ENCODE data around the gene SPHKAP.
A peak's percentile ranks its signal among the peaks of the same experiment; 100 is the strongest.

SPHKAP gene

DNA sequence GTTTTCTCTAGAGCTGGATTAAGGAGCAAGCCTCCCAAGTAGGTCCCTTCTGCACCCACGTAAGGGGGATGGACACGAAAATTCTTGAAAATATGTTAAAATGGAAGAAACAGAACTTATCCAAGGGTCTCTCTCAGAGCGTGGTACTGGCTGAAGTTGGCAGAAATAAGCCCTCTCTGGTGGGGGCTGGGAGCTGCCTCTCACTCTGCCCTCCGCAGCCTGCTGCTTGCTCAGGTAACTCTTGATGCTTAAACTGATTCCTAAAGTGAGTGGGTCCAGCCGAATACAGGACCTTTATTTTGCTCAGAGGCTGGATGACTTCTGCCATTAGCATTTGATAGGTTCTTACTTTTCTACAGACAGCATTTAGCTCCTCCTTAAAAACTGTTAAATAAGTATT lies 78.1 kb downstream of the SPHKAP start:
- DNase-seq (ENCODE audit: low read depth, low spot score), result no peak

DNA sequence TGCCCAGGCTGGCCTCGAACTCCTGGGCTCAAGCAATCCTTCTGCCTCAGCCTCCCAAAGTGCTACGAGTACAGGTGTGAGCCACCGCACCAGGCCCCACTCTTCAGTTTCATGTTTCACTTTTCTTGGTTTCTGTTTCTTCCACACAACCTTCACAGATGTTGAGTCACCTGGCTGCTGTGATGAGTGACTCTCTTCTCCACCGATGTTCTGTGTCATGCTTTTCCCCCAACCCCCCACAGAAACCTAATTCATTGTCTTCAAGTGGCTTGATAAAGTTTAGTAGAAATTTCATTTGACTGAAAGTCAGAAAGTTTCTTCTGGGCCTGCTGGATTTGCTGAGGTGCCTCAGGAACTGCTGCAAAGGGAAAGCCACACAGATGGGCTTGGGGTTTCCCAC lies 78.5 kb downstream of the SPHKAP start:
- no peak for DNase-seq (ENCODE audit: low read depth, low spot score)

DNA sequence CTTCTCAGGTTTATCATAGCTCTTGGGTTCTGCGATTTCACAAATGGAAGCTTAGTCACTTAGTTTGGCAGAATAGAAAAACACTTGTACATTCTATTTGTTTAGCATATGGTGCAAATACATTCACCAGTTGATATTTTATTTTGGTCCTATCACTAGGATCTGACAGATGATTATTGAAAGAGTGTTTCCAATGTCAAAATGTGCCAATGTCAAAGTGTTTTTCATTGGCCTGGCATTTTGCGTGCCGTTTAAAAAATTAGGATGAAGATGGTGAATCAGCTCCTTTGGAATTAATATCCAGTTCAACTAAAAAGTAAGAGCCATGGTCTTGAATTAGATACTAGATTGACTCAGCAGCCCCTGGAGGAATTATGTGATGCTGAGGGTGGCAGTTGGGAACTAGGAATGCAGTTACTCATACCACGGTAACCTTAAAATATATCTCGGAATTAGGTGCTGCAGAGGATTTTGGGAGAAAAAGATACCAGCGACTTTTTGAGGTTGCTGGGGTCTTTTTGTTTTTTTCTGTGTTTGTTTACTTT lies 87.0 kb downstream of the SPHKAP start:
- DNase-seq (ENCODE audit: low read depth, low spot score), result no peak

DNA sequence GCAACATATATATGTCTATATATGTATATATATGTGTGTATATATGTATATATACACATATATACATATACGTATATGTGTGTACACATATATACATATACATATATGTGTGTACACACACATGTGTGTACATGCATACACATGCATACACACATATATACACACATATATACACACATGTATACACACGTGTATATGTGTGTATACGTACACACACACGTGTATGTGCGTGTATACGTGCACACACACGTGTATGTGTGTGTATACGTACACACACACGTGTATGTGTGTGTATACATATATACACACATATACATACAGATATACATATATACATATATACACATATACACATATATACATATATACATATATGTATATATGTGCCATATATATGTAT lies 89.4 kb downstream of the SPHKAP start:
- no peak for DNase-seq (ENCODE audit: low read depth, low spot score)

DNA sequence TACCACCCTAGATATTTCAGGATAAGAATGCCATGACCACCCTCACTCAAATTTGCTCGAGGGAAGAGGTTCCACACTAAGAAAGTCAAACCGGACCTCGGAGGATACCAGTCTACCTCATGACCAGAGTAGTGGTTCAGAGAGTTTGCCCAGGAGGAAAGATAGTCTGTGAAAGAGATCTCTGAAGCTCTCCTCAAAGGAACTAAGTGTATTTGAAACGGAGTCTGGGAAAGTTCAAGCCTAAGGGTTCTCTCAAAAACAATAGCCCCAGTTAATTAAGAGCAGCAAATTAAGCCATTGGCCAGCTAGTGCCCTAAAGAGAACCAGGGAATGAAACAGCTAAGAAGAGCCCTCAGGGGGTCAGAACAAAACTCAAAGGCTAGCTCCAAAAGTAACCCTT lies 94.9 kb downstream of the SPHKAP start:
- peak; percentile 27 for DNase-seq (ENCODE audit: low read depth, low spot score)

DNA sequence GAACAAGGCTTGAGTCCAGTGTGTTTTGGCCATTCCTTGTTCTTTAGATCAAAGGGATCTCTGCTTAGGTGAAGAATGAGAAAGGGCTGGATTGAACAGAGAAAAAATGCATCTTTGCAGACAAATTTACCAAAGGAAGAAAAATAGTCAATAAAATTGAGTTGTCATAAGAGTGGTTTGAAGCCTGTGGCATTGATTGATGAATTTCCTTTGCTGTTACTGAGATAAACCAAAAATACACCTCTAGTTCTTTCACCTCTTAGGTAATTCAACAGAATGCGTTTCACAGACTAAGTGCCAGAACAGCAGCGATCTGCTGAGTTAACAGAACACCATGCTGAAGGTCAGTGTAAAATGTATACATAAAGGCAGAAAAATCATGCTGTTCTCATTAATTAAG lies 96.8 kb downstream of the SPHKAP start:
- no peak for DNase-seq (ENCODE audit: low read depth, low spot score)

DNA sequence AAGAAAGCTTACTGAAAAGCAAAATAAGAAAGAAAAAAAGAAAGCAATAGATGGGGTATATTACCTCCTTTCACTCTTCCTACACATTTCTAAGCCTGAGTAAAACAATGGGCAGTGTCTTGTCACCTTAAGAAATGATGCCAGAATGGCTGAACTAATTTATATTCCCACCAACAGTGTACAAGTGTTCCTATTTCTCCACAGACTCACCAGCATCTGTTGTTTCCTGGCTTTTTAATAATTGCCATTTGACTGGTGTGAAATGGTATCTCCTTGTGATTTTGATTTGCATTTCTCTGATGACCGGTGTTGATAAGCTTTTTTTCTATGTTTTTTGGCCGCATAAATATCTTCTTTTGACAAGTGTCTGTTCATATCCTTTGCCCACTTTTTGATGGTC lies 98.4 kb downstream of the SPHKAP start:
- no peak for DNase-seq (ENCODE audit: low read depth, low spot score)

DNA sequence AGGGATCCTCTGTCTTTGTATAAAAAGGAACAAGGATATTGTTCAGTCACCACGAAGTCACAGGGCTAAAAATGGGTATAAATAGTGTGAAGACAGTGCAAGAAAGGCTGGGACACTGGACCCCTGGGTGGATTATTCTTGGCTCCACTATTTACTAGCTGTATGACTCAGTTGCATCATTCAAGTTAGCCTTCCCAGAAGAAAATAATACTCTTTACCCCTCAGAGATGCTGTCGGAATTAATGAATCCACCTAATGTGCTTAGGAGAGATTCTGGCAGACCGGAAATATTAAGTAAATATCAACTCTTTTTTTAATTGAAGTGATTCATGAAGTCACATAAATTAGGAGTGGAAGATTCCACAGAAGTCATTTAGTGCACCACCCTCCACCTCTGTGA lies 98.9 kb downstream of the SPHKAP start:
- DNase-seq (ENCODE audit: low read depth, low spot score), result no peak

DNA sequence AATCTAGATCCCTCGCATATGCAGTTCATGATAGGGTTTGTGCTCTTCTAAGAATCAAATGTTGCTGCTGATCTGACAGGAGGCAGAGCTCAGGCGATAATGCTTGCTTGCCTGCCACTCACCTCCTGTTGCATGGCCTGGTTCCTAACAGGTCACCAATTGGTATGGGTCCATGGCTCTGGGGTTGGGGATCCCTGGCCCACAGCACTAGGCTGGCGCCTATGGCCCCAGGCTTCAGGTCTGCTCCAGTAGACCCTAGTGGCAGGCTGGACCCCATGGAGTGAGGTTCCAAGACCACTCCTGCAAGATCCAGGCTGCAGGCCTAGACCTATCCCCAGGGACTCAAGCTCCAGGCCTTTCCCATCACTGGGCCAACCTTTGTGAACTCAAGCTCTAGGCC lies 102.3 kb downstream of the SPHKAP start:
- DNase-seq (ENCODE audit: low read depth, low spot score), result no peak

DNA sequence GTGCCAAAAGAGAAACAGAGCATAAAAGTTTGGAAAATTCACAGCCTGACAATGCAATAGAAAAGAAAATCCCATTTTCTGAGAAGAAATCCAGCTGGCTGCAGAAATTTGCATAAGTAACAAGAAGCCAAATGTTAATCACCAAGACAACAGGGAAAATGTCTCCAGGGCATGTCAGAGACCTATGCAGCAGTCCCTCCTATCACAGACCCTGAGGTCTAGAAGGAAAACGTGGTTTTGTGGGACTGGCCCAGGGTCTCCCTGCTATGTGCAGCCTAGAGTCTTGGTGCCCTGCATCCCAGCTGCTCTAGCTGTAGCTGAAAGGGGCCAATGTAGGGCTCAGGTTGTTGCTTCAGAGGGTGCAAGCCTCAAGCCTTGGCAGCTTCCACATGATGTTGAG lies 104.8 kb downstream of the SPHKAP start:
- DNase-seq (ENCODE audit: low read depth, low spot score), result peak; percentile 7

DNA sequence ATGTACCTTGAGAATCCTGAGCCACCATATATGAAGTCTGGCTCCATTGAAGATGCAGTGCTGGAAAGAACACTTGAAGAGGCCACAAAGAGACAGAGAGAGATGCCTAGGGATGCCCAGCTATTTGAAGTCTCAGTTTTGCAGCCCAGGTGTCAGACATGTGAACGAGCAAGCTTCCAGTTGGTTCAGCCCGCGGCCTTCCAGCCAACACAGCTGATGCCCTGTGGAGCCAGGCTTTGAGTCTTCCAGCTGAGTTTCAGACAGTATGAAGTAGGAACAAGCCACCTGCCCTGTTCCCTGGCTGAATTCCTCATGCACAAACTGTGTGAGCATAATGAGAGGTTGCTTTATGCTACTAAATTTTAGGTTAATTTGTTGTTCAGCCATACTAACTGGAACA lies 108.8 kb downstream of the SPHKAP start:
- DNase-seq (ENCODE audit: low read depth, low spot score), result no peak

DNA sequence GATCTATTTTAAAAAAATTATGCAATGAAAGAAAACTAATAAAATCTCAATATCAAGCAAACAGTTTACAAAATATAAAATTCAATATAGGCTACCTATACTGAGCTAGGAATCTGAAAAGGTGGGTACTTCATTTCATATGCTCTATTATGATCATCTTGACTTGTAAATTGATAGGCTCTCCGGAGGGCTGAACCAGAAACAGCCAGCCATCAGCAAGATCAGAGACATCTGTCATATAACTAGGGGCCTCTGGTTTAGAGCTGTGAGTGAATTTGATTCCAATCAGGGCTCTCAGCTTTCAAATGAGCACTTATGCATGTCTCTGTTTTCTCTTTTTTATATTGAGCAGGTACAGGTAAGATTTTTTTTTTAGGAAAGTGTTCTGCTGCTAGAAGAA lies 114.2 kb downstream of the SPHKAP start:
- no peak for DNase-seq (ENCODE audit: low read depth, low spot score)

DNA sequence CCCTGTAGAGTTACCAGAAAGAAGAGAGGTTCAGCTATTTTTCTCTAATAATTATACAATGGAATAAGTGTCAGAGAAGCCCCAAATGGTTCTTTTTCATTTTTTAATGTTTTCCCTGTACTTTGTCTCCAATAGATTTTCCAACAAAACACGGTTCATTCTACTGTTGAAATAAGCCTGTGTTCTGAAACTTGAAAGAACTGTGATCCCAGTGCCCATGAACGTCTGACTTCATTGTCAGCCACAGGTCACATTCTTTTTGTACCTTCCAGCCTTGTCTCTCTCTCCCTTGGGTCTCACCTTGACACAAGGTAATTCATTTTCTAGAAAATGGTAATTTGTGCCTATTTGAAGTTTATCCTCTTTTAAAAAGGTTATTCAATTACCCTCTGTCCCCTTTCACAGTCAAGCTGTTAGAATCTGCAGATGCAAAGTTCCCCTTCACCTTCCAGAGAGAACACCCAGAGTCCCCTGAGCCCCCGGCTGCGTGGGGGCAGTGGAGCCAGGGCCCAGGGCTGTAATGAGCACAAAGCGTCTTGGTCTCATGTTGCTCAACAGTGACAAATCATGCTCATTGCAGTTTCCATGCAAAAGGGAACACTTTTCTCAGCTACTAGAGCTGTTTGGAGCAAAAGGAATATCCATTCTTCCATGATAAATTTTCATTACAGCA lies 115.2 kb downstream of the SPHKAP start:
- DNase-seq (ENCODE audit: low read depth, low spot score), result no peak

DNA sequence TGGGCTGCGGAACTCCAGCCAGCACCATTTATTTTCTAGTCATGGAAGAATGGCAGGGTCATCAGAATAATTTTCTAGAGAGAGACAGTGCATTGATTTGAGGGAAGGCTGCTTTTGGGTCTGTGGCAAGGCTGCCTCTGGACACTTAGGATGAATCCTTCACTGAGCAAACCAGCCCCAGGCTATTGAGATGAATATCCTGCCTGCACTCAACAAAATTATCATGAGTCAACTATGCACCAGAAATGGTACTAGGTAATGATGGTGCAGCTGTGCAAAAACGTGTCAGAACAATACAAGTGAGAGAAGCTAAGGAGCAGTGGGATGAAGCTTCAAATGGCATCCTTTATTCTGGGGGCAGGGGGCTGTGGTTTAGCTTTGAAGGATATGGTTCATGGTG lies 115.8 kb downstream of the SPHKAP start:
- DNase-seq (ENCODE audit: low read depth, low spot score), result no peak

DNA sequence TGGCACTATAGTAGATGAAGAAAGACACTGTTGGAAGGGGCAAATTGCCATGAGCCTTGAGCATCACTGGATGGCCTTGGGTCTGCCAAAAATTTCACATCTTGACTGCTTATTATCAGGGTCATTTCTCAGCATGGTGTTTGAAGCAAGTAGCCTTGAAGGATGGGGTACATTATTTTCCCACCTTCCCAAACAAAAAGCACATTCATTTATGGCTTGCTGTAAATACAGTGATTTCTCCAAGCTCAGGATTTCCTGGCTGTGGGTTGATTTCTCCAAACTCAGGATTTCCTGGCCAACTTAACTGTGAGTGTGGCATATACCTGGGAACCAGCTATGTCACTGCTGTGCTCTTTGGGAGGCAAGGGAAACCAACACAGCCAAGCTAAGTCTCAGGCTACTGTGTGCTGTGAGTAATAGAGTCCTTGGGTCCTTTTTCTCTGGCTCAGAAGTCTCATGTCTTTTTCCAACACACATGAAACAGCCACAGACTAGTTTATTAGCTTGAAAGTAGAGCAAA lies 116.6 kb downstream of the SPHKAP start:
- DNase-seq (ENCODE audit: low read depth, low spot score), result no peak

DNA sequence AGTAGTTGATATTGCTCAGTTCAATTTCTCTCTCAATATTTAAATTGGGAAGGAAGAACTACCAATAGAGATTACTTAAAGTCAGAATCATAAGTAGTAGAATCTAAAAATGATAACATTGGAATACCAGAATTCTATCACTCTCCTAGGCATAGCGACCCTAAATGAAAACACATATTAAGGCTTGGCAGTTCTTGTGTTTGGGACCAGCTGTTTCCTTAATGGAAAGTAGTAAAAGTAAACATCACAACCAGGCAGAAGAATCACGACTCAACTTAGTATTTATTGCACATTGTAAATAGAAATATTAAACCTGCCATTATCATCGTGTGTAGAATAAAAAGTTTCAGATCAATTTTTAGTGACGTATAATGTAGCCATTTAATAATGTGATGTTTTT lies 117.5 kb downstream of the SPHKAP start:
- no peak for DNase-seq (ENCODE audit: low read depth, low spot score)

DNA sequence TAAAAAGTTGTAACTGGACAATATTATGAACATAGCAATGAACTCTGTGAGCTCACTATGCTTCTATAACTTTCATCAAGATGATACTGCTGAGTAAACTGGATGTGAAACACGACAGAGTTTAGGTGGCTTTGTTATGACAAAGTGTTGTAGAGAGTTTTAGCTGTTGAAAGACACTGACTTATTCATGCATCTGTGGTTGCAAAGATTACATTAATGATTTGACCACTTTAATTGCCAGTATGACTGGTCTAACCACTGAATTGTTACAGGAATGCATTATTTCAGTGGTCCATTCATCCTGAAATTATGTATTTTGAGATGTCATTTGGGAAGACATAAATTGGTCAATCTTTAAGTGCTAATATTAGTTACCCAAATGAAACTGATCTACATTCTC lies 117.9 kb downstream of the SPHKAP start:
- no peak for DNase-seq (ENCODE audit: low read depth, low spot score)

DNA sequence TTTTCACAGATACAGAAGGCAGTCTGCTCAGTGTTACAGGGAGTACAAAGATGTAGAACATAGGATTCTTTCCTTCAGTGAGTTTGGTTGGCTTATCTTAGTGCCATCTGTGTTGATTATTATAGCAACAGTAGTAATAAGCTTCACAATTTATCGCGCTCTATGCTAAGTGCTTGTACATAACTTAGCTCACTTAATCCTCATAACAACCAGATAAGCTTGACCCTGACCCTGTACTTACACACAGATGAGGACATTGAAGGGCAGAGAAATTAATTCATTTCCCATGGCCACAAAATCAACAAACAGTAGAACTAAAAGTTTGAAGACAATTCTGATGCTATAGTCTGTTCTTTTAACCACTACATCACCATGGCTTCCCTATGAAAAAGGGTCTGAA lies 121.8 kb downstream of the SPHKAP start:
- no peak for DNase-seq (ENCODE audit: low read depth, low spot score)

DNA sequence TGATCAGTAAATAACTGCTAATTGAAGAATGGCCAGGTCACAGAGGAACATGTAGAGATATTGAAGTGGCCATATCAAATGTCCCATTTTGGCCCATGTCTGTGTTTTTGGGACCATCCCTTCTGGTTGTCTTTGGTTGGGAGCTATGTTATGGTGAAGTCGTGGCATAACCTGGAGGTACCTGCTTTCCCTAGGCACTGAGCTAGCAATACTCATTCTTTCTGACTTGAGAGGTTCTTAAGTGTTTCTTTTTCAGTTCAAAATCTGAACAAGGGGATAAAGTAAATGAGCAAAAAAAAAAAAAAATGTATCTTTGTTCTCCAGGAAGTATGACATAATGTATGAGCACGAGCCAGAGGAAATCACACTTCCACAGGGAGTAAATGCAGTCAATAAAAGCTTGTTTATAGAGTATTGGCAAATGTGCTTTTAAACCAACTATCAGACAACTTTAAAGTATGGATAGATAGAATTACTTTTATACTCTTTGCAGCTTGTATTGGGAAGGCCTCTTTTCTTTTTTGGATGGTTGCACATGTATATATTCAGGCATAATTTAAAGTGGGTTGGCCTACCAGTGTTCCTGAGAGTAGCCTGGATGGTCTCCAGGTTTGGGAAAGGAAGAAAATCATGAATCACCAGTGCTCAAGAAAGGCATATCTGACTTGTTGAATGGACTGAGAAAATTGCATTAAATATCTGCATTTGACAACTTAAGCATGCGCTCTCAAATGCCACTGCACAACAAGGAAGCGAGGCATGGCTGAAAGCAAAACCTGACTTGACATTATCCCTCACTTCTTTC lies 125.0 kb downstream of the SPHKAP start:
- DNase-seq (ENCODE audit: low read depth, low spot score), result no peak

DNA sequence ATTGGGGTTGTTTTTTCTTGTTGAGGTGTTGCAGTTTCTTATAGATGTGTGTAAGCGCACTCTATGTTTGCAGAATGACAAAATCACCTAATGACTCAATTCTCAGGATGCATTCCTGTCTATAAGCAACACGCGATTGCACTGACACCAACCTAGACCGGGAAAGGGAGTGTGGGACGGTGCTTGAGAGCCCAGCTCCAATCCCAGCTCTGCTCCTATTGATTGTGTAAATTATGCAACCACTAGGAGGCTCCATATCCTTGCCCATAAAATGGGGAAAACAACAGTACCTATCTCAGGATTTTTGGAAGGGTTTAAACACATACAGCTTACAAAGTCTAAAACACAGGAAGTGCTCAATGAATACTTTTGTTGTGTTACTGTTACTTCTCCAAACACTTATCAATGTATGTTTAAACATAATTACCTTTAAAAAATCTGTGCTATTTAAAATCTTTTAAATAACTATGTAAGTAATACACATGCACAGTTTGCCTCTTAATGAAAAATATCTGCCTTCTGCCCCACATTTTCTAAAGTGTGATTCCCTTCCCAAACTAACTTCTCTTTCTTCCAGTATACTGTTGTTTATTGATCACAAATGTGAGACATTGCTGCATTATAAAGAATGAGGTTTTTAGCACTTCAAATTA lies 132.5 kb downstream of the SPHKAP start:
- DNase-seq (ENCODE audit: low read depth, low spot score), result peak; percentile 48

DNA sequence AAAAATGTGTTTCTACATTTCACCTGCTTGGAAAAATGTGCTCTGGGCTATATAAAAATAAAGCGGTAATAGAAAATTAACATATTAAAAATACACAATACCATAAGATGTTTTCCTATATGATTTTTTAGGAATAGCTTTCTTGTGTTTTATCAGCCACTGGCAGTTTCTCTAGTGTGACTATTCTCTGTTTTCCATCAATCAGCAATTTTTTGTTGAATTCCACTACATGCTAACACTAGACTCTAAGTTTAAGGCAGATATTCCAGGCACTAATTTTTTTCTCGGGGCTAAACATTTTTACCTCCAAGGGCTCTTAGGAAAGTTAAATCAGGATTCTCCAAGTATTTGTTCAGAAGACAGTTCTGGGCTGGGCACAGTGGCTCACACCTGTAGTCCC lies 140.5 kb downstream of the SPHKAP start:
- DNase-seq (ENCODE audit: low read depth, low spot score), result no peak

DNA sequence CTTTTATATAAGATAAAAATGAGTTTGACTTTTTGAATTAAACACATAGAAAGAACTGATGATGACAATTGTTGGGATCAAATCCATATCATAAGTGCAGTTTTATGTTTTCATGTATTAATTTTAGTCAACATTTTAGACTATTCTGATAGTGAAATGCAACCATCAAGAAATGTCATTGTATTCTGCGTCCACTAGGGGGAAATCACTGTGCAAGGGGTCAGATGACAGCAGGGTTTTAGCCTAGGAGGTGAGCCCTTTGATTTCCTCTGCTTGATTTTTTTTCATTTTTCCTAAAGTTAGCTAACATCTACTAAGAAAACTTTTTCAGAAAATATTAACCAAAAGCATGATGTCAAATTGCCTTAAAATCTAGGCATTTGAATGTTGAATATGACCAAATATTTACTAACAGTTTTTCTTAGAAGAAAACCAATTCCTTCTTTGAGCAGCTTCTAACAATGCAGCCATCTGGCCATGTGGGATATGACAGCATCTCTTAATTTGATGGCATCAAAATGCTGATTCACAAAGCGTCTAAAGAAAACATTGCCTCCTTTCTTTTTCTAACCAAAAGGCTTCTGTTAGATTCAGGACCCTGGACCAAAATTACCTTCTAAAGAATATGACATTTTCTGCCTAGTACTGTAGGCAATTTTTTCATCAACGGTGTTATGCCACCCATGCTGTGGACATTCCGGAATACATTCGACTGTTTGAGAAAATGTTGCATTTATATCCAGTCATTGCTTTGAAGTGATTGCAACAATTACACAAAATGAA lies 141.5 kb downstream of the SPHKAP start:
- DNase-seq (ENCODE audit: low read depth, low spot score), result no peak

Measured in ELF-1 (cell line).